Liver (tissue), 9 donors: ENCODE measurements around the gene RAB37. TPM values are rescaled to one million over a fixed set of nuclear protein-coding genes. Genes with fewer than 3 reads are reported as not detected.

ENCODE experiments used
- DNase-seq: peaks from one replicate; pipeline ENCODE4 v3.0.0-alpha.2; 2017; ENCODE audit warnings: low spot score
- H3K27ac ChIP-seq, 2 donors: one replicate each; pipeline ENCODE4 v1.7.0; 2013; ENCODE audit warnings: inconsistent platforms in 2 of 2, low read length in 2 of 2, control low read depth in 1 of 2, low read depth in 1 of 2, mild to moderate bottlenecking in 1 of 2
- H3K27me3 ChIP-seq, 4 donors: one replicate each; pipeline versions ENCODE4 v1.6.1 to v1.7.0; 2013; ENCODE audit warnings: low read length in 3 of 4, inconsistent platforms in 1 of 4, mild to moderate bottlenecking in 1 of 4, moderate library complexity in 1 of 4; ENCODE audit not compliant: control insufficient read depth in 4 of 4, insufficient read depth in 4 of 4
- H3K36me3 ChIP-seq, 4 donors: one replicate each; pipeline versions ENCODE4 v1.6.1 to v1.7.0; 2013; ENCODE audit warnings: low read length in 3 of 4, mild to moderate bottlenecking in 3 of 4, low read depth in 1 of 4, moderate library complexity in 1 of 4; ENCODE audit not compliant: control insufficient read depth in 4 of 4, insufficient read depth in 3 of 4
- H3K4me1 ChIP-seq, 4 donors: one replicate each; pipeline versions ENCODE4 v1.6.1 to v1.7.0; 2013; ENCODE audit warnings: low read length in 3 of 4, mild to moderate bottlenecking in 3 of 4, moderate library complexity in 1 of 4; ENCODE audit not compliant: control insufficient read depth in 4 of 4, insufficient read depth in 4 of 4
- H3K4me3 ChIP-seq, 3 donors: one replicate each; pipeline versions ENCODE4 v1.6.1 to v1.7.0; 2013; ENCODE audit warnings: low read length in 3 of 3, control low read depth in 1 of 3, low read depth in 1 of 3, mild to moderate bottlenecking in 1 of 3
- H3K9ac ChIP-seq, 2 donors: one replicate each; pipeline ENCODE4 v1.7.0; 2013; ENCODE audit warnings: low read length in 2 of 2, mild to moderate bottlenecking in 2 of 2, moderate library complexity in 2 of 2, control low read depth in 1 of 2, low read depth in 1 of 2
- H3K9me3 ChIP-seq, 4 donors: one replicate each; pipeline versions ENCODE4 v1.6.1 to v1.7.0; 2013; ENCODE audit warnings: low read length in 3 of 4; ENCODE audit not compliant: control insufficient read depth in 4 of 4
- EGR1 ChIP-seq, 2 donors: IDR thresholded peaks; 2 replicates each; pipeline ENCODE4 v1.6.1; 2016 to 2018; ENCODE audit warnings: antibody characterized with exemption in 2 of 2, low read depth in 2 of 2
- FOXA1 ChIP-seq: IDR thresholded peaks from 2 replicates; pipeline ENCODE4 v1.6.1; 2016; ENCODE audit warnings: antibody characterized with exemption
- FOXA2 ChIP-seq: IDR thresholded peaks from 2 replicates; pipeline ENCODE4 v1.6.1; 2016; ENCODE audit warnings: antibody characterized with exemption
- GABPA ChIP-seq, 2 donors: IDR thresholded peaks in 1 of 2; conservative IDR thresholded peaks in 1 of 2; 2 replicates each; pipeline ENCODE4 v1.6.1; 2016; ENCODE audit warnings: antibody characterized with exemption in 2 of 2, mild to moderate bottlenecking in 1 of 2, moderate library complexity in 1 of 2
- HNF4A ChIP-seq, 2 donors: conservative IDR thresholded peaks; 2 replicates each; pipeline ENCODE4 v1.6.1; 2016; ENCODE audit warnings: antibody characterized with exemption in 2 of 2, mild to moderate bottlenecking in 2 of 2
- HNF4G ChIP-seq: IDR thresholded peaks from 2 replicates; pipeline ENCODE4 v1.6.1; 2016; ENCODE audit warnings: antibody characterized with exemption
- JUND ChIP-seq, 2 donors: IDR thresholded peaks; 2 replicates each; pipeline ENCODE4 v1.6.1; 2016; ENCODE audit warnings: antibody characterized with exemption in 2 of 2
- RAD21 ChIP-seq, 2 donors: IDR thresholded peaks; 2 replicates each; pipeline ENCODE4 v1.6.1; 2016; ENCODE audit warnings: antibody characterized with exemption in 2 of 2, mild to moderate bottlenecking in 2 of 2
- RXRA ChIP-seq, 2 donors: IDR thresholded peaks; 2 replicates each; pipeline ENCODE4 v1.6.1; 2017 to 2018; ENCODE audit warnings: antibody characterized with exemption in 2 of 2, mild to moderate bottlenecking in 1 of 2
- SP1 ChIP-seq: IDR thresholded peaks from 2 replicates; pipeline ENCODE4 v1.6.1; 2018; ENCODE audit warnings: antibody characterized with exemption, mild to moderate bottlenecking
- YY1 ChIP-seq: IDR thresholded peaks from 2 replicates; pipeline ENCODE4 v1.6.1; 2016; ENCODE audit warnings: antibody characterized with exemption, mild to moderate bottlenecking
- WGBS: extraction: QIAGEN DNeasy Blood & Tissue Kit; methylation state at CpG from one replicate; pipeline ENCODE4 v1.1.7; 2013; 5-methylcytosine and 5-hydroxymethylcytosine counted together
- polyA plus RNA-seq, 2 donors: library from polyadenylated mRNA; stranded (reverse) in 1 of 2; unstranded in 1 of 2; fragments of 200-250 nt in 1 of 2; fragments of >200 nt in 1 of 2; fragmentation: Nextera tagmentation in 1 of 2; extraction: Ambion mirVana in 1 of 2; gene quantifications; one replicate each; pipeline versions ENCODE4 v1.2.1 to v1.2.3, GENCODE V29; 2013 to 2015
- total RNA-seq, 2 donors: library from RNA; depleted of rRNA; stranded (reverse); fragments of >200 nt; gene quantifications; one replicate each; pipeline ENCODE4 v1.2.3, GENCODE V29; 2014
- TF ChIP-seq, protein P1 (sequence below): IDR thresholded peaks from 2 replicates; pipeline ENCODE4 v1.6.1; 2016; ENCODE audit warnings: antibody characterized with exemption, mild to moderate bottlenecking
- TF ChIP-seq, protein P2 (sequence below): IDR thresholded peaks from 2 replicates; pipeline ENCODE4 v1.6.1; 2016; ENCODE audit warnings: antibody characterized with exemption
- TF ChIP-seq, protein P3 (sequence below): IDR thresholded peaks from 2 replicates; pipeline ENCODE4 v1.6.1; 2016; ENCODE audit warnings: antibody characterized with exemption
- TF ChIP-seq, protein P4 (sequence below): IDR thresholded peaks from 2 replicates; pipeline ENCODE4 v1.6.1; 2016; ENCODE audit warnings: antibody characterized with exemption
- TF ChIP-seq, protein P5 (sequence below): fragments of 150-350 bp; IDR thresholded peaks from 2 replicates; pipeline ENCODE4 v1.5.1; 2017; ENCODE audit warnings: improper control_type of control experiment, low read depth, low read length; ENCODE audit not compliant: missing input control
- donor health status: healthy.
- donor health status: healthy.
- donor health status: healthy.
- donor health status: healthy.
- donor health status: healthy.

Gene RAB37
- total and polyA plus RNA-seq, 4 donors: 5.1 to 8.8 (median 5.6) TPM

DNA sequence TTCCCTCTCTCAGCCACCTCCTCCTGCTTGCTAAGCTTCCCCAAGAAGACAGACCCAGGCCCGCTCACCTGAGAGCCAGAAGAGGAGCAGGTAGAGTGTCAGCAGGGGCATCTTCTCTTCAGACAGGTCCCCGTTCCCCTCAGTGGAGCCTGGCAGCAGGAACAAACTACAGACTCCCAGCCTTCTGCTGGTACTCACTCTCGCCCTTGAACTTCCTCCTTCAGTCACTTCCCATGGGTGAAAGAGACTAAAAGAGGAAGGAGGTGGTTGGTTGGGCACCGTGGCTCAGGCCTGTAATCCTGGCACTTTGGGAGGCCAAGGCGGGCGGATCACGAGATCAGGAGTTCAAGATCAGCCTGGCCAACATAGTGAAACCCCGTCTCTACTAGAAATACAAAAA is 24.3 kb upstream of the RAB37 start, which contains the start of gene CD300LF:
Gene CD300LF, minus strand, starts transcription at position 168 of the 400 bp plus-strand sequence. Its CDS starts 57 bp downstream, at position 111.
- Histone ChIP-seq H3K9me3 (no peaks in the 10 kb centered on the region), H3K27ac (peak within 1 kb of the TSS in 1 of 2 donors; percentile 12), H3K27me3 (peaks cover 0 to 7% (median under 1%) of the 10 kb centered on the region in 4 donors), H3K36me3 (no peaks in the 10 kb centered on the region), H3K4me3 (peak within 1 kb of the TSS in 1 of 3 donors; percentile 32), H3K4me1 (no peaks in the 10 kb centered on the region), H3K9ac (no peak within 1 kb of the TSS)
- TF ChIP-seq HNF4A (conservative IDR thresholded peaks at IDR 0.05) (no peak), EGR1 (IDR thresholded peaks at IDR 0.05; ENCODE audit: low read depth in 2 of 2) (no peak), HNF4G (no peak), JUND (IDR thresholded peaks at IDR 0.05) (no peak), RAD21 (IDR thresholded peaks at IDR 0.05) (no peak), RXRA (IDR thresholded peaks at IDR 0.05) (no peak), GABPA (IDR thresholded peaks at IDR 0.05 in 1 of 2, conservative IDR thresholded peaks at IDR 0.05 in 1 of 2) (no peak), FOXA2 (no peak), FOXA1 (no peak), SP1 (no peak), YY1 (no peak)
- TF ChIP-seq, protein P1, sequence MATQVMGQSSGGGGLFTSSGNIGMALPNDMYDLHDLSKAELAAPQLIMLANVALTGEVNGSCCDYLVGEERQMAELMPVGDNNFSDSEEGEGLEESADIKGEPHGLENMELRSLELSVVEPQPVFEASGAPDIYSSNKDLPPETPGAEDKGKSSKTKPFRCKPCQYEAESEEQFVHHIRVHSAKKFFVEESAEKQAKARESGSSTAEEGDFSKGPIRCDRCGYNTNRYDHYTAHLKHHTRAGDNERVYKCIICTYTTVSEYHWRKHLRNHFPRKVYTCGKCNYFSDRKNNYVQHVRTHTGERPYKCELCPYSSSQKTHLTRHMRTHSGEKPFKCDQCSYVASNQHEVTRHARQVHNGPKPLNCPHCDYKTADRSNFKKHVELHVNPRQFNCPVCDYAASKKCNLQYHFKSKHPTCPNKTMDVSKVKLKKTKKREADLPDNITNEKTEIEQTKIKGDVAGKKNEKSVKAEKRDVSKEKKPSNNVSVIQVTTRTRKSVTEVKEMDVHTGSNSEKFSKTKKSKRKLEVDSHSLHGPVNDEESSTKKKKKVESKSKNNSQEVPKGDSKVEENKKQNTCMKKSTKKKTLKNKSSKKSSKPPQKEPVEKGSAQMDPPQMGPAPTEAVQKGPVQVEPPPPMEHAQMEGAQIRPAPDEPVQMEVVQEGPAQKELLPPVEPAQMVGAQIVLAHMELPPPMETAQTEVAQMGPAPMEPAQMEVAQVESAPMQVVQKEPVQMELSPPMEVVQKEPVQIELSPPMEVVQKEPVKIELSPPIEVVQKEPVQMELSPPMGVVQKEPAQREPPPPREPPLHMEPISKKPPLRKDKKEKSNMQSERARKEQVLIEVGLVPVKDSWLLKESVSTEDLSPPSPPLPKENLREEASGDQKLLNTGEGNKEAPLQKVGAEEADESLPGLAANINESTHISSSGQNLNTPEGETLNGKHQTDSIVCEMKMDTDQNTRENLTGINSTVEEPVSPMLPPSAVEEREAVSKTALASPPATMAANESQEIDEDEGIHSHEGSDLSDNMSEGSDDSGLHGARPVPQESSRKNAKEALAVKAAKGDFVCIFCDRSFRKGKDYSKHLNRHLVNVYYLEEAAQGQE: no peak
- TF ChIP-seq, protein P2, sequence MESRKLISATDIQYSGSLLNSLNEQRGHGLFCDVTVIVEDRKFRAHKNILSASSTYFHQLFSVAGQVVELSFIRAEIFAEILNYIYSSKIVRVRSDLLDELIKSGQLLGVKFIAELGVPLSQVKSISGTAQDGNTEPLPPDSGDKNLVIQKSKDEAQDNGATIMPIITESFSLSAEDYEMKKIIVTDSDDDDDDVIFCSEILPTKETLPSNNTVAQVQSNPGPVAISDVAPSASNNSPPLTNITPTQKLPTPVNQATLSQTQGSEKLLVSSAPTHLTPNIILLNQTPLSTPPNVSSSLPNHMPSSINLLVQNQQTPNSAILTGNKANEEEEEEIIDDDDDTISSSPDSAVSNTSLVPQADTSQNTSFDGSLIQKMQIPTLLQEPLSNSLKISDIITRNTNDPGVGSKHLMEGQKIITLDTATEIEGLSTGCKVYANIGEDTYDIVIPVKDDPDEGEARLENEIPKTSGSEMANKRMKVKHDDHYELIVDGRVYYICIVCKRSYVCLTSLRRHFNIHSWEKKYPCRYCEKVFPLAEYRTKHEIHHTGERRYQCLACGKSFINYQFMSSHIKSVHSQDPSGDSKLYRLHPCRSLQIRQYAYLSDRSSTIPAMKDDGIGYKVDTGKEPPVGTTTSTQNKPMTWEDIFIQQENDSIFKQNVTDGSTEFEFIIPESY: no peak
- TF ChIP-seq, protein P3, sequence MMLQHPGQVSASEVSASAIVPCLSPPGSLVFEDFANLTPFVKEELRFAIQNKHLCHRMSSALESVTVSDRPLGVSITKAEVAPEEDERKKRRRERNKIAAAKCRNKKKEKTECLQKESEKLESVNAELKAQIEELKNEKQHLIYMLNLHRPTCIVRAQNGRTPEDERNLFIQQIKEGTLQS: no peak
- TF ChIP-seq, protein P4, sequence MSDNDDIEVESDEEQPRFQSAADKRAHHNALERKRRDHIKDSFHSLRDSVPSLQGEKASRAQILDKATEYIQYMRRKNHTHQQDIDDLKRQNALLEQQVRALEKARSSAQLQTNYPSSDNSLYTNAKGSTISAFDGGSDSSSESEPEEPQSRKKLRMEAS: no peak
- TF ChIP-seq, protein P5, sequence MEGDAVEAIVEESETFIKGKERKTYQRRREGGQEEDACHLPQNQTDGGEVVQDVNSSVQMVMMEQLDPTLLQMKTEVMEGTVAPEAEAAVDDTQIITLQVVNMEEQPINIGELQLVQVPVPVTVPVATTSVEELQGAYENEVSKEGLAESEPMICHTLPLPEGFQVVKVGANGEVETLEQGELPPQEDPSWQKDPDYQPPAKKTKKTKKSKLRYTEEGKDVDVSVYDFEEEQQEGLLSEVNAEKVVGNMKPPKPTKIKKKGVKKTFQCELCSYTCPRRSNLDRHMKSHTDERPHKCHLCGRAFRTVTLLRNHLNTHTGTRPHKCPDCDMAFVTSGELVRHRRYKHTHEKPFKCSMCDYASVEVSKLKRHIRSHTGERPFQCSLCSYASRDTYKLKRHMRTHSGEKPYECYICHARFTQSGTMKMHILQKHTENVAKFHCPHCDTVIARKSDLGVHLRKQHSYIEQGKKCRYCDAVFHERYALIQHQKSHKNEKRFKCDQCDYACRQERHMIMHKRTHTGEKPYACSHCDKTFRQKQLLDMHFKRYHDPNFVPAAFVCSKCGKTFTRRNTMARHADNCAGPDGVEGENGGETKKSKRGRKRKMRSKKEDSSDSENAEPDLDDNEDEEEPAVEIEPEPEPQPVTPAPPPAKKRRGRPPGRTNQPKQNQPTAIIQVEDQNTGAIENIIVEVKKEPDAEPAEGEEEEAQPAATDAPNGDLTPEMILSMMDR: no peak
- DNase-seq: no peak
- WGBS: 76% methylated on average over 8 of the region's 8 CpGs
